GM18907 (cell line): ENCODE results near the gene GAL3ST2.
A peak's percentile ranks its signal among the peaks of the same experiment; 100 is the strongest.
"Not testable (repeated sequence)": the region's sequence is repeated elsewhere in the genome, so short reads cannot be mapped to it uniquely, and the experiment has no call there.

Source experiments
- ATAC-seq: cut with Tn5 transposase; IDR thresholded peaks from one replicate; pipeline ENCODE4 v1.9.1; 2021; ENCODE audit warnings: mild to moderate bottlenecking, moderate library complexity; ENCODE audit not compliant: unreplicated experiment

Gene GAL3ST2

GRCh38 chr2:241767464-241768250 lies 9.0 kb upstream of the GAL3ST2 start:
- ATAC-seq, result no peak

GRCh38 chr2:241768251-241768711 lies 8.3 kb upstream of the GAL3ST2 start:
- ATAC-seq, result no peak

- no peak for ATAC-seq
Observed at GRCh38 chr2:241768850-241769249, 7.8 kb upstream of the GAL3ST2 start.

- no peak for ATAC-seq
Observed at GRCh38 chr2:241769819-241770184, 6.8 kb upstream of the GAL3ST2 start.

- ATAC-seq, result no peak
Observed at GRCh38 chr2:241770185-241770935, 6.3 kb upstream of the GAL3ST2 start.

- no peak for ATAC-seq
Observed at GRCh38 chr2:241770936-241771285, 5.7 kb upstream of the GAL3ST2 start.

- no peak for ATAC-seq
Observed at GRCh38 chr2:241771286-241772062, 5.1 kb upstream of the GAL3ST2 start.

GRCh38 chr2:241772063-241772499 lies 4.5 kb upstream of the GAL3ST2 start:
- ATAC-seq, result no peak

GRCh38 chr2:241773511-241774418 lies 2.9 kb upstream of the GAL3ST2 start:
- ATAC-seq, result no peak

GRCh38 chr2:241774419-241775222 lies 2.0 kb upstream of the GAL3ST2 start:
- ATAC-seq, result no peak

- no peak for ATAC-seq
Observed at GRCh38 chr2:241775223-241776177, 1.1 kb upstream of the GAL3ST2 start.

- ATAC-seq, result no peak
Observed at GRCh38 chr2:241777170-241777685, 606 bp downstream of the GAL3ST2 start.

- ATAC-seq, result no peak
Observed at GRCh38 chr2:241777686-241778627, 1.3 kb downstream of the GAL3ST2 start.

GRCh38 chr2:241780939-241781569 lies 4.4 kb downstream of the GAL3ST2 start:
- no peak for ATAC-seq

- not testable (repeated sequence) for ATAC-seq
Observed at GRCh38 chr2:241782053-241782452, 5.4 kb downstream of the GAL3ST2 start.

- no peak for ATAC-seq
Observed at GRCh38 chr2:241788135-241788534, 11.5 kb downstream of the GAL3ST2 start.

GRCh38 chr2:241788572-241788971 lies 11.9 kb downstream of the GAL3ST2 start:
- ATAC-seq, result peak; percentile 55
